ENCODE data around the gene TMPRSS4. TPM values are rescaled to one million over a fixed set of nuclear protein-coding genes. Genes with fewer than 3 reads are reported as not detected.

TMPRSS4 gene
- total and polyA plus RNA-seq, 2 of the 4 experiments (the other 2 are of a cell fraction) = not detected

DNA sequence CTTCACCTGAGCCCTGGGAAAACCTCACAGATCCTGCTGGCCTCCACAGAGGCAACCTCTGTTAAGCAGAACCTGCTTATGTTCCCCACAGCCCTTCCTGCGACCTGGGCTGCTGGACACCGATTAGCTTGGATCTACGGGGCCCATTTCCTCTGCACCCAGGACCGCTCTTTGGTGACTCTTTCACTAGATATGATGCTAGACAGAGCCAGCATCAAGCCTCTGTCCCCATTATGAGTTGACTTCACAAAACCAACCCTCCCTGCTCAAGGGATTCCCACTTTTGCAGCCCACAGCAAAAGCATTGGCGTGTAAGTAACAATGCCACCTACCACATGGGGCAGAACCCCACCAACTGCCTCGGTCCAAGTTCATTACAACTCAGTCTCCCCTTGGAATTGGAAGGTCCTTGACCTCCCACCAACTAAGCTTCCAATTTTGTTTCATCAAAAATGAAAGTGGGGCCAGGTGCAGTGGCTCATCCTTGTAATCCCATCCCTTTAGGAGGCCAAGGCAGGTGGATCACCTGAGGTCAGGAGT is 15.2 kb upstream of the TMPRSS4 start:
- intact Hi-C loops (cut with micrococcal nuclease) = no loop called here

More for the DNA sequence above, 15.2 kb upstream of the TMPRSS4 start:
- H3K79me1 ChIP-seq (ENCODE audit: low read depth in 1 of 2, low read length in 2 of 2) = no peaks in the 10 kb centered on the region
- no peak overlapping the region for H3K9ac ChIP-seq (ENCODE audit: low read depth, low read length)
- no peak overlapping the region for H2AFZ ChIP-seq (replicated peaks; ENCODE audit: low read length, poor library complexity)
- no peak overlapping the region for H3K18ac ChIP-seq (ENCODE audit: low read depth, low read length)
- in situ Hi-C loops (cut with MboI; ENCODE audit: low sequenced_read_pairs) = no loop called here
- no peaks in the 10 kb centered on the region for H3K9me1 ChIP-seq (ENCODE audit: insufficient read depth, low read length)
- H2AK5ac ChIP-seq (ENCODE audit: low read depth, low read length) = no peak overlapping the region
- H3K4ac ChIP-seq (ENCODE audit: low read depth, low read length) = no peak overlapping the region
- H3K23ac ChIP-seq (ENCODE audit: low read depth, low read length) = no peak overlapping the region
- no peak overlapping the region for H3K56ac ChIP-seq (ENCODE audit: extremely low read depth, insufficient read depth, low read length)
- no peak overlapping the region for H2BK20ac ChIP-seq (ENCODE audit: low read depth, low read length)
- H3K36me3 ChIP-seq (ENCODE audit: control insufficient read depth, insufficient read depth, low read length) = no peaks in the 10 kb centered on the region
- no peak overlapping the region for H3K4me3 ChIP-seq (ENCODE audit: insufficient read depth, low read depth, low read length)
- H3K9me3 ChIP-seq (ENCODE audit: control insufficient read depth, insufficient read depth, low read length) = no peaks in the 10 kb centered on the region
- H2BK15ac ChIP-seq (ENCODE audit: low read depth, low read length) = no peak overlapping the region
- ChIA-PET POLR2A (ENCODE audit: unreplicated experiment) (no interaction called here), CTCF (no interaction called here)
- H3K4me1 ChIP-seq (ENCODE audit: control insufficient read depth, insufficient read depth, low read length) = no peaks in the 10 kb centered on the region
- peaks cover 11% of the 10 kb centered on the region; the same call in 1 of the 2 replicates for H3K27me3 ChIP-seq (ENCODE audit: control insufficient read depth, insufficient read depth, low read length)
- no peak overlapping the region for H3K27ac ChIP-seq (ENCODE audit: insufficient read depth, low read length)
- no peak overlapping the region for H4K91ac ChIP-seq (ENCODE audit: insufficient read depth, low read depth, low read length)
- H3K4me2 ChIP-seq (ENCODE audit: low read depth, low read length) = no peak overlapping the region
- no peak overlapping the region for H4K8ac ChIP-seq (ENCODE audit: low read depth in 2 of 2, low read length in 2 of 2)
- TF ChIP-seq NFE2L2 (IDR thresholded peaks at IDR 0.05; ENCODE audit: low read depth, low read length) = no peak
- no peak for TF ChIP-seq MXI1 (IDR thresholded peaks at IDR 0.05; ENCODE audit: borderline replicate concordance, low read depth, low read length)
- TF ChIP-seq, protein P1, sequence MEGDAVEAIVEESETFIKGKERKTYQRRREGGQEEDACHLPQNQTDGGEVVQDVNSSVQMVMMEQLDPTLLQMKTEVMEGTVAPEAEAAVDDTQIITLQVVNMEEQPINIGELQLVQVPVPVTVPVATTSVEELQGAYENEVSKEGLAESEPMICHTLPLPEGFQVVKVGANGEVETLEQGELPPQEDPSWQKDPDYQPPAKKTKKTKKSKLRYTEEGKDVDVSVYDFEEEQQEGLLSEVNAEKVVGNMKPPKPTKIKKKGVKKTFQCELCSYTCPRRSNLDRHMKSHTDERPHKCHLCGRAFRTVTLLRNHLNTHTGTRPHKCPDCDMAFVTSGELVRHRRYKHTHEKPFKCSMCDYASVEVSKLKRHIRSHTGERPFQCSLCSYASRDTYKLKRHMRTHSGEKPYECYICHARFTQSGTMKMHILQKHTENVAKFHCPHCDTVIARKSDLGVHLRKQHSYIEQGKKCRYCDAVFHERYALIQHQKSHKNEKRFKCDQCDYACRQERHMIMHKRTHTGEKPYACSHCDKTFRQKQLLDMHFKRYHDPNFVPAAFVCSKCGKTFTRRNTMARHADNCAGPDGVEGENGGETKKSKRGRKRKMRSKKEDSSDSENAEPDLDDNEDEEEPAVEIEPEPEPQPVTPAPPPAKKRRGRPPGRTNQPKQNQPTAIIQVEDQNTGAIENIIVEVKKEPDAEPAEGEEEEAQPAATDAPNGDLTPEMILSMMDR (conservative IDR thresholded peaks at IDR 0.05; ENCODE audit: low read depth, low read length) = no peak
- TF ChIP-seq RCOR1 (IDR thresholded peaks at IDR 0.05; ENCODE audit: insufficient replicate concordance, low read length) = no peak
- TF ChIP-seq CEBPB (IDR thresholded peaks at IDR 0.05; ENCODE audit: low read depth, low read length) = no peak
- no peak for TF ChIP-seq RAD21 (IDR thresholded peaks at IDR 0.05; ENCODE audit: low read length)
- TF ChIP-seq RFX5 (IDR thresholded peaks at IDR 0.05; ENCODE audit: low read depth, low read length) = no peak
- TF ChIP-seq, protein P2, sequence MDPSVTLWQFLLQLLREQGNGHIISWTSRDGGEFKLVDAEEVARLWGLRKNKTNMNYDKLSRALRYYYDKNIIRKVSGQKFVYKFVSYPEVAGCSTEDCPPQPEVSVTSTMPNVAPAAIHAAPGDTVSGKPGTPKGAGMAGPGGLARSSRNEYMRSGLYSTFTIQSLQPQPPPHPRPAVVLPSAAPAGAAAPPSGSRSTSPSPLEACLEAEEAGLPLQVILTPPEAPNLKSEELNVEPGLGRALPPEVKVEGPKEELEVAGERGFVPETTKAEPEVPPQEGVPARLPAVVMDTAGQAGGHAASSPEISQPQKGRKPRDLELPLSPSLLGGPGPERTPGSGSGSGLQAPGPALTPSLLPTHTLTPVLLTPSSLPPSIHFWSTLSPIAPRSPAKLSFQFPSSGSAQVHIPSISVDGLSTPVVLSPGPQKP (IDR thresholded peaks at IDR 0.05; ENCODE audit: borderline replicate concordance, low read depth, low read length) = no peak
- no peak for TF ChIP-seq MAFK (IDR thresholded peaks at IDR 0.05; ENCODE audit: low read depth, low read length)
- no peak for TF ChIP-seq MAZ (IDR thresholded peaks at IDR 0.05; ENCODE audit: borderline replicate concordance, low read depth, low read length)
- no peak for TF ChIP-seq POLR2A (IDR thresholded peaks at IDR 0.05; ENCODE audit: low read depth, low read length)
- DNase-seq (no peak), ATAC-seq (ENCODE audit: low read depth) (no peak)
- 33% methylated on average over 2 of the region's 6 CpGs; no CpG with 5 or more reads in 1 of the 2 experiments for WGBS, 2 experiments (ENCODE audit: extremely low coverage in 2 of 2, insufficient read length in 1 of 2)
- dilution Hi-C loops (cut with HindIII; ENCODE audit: low sequenced_read_pairs, unreplicated experiment) = no loop called here
- H2AK9ac ChIP-seq (replicated peaks; ENCODE audit: low read depth, low read length, poor library complexity) = no peak overlapping the region
- H4K20me1 ChIP-seq (ENCODE audit: insufficient read depth, low read length) = no peaks in the 10 kb centered on the region
- no peak overlapping the region for H2BK120ac ChIP-seq (ENCODE audit: low read depth, low read length)
- H3K14ac ChIP-seq (replicated peaks; ENCODE audit: low read depth, low read length) = no peak overlapping the region
- BruUV-seq (replicated peaks) = no TSS peak
- H2BK5ac ChIP-seq (ENCODE audit: low read depth, low read length, poor library complexity, severe bottlenecking) = no peak overlapping the region
- H4K5ac ChIP-seq (ENCODE audit: low read depth, low read length) = no peak overlapping the region

Data from IMR-90 (cell line).